ENCODE measurements around the gene KCND3.

KCND3 gene

GRCh38 chr1:111888740-111889376 lies 100.6 kb downstream of the KCND3 start:
- TF ChIP-seq ZFP3 (CRISPR knock-in tag; IDR thresholded peaks at IDR 0.05) (no peak), PPARA (CRISPR knock-in tag; IDR thresholded peaks at IDR 0.05; ENCODE audit: borderline replicate concordance) (no peak)
- no peak for ATAC-seq

- TF ChIP-seq GLIS3 (CRISPR knock-in tag; IDR thresholded peaks at IDR 0.05) (no peak), TCF4 (CRISPR knock-in tag; IDR thresholded peaks at IDR 0.05; ENCODE audit: borderline replicate concordance) (no peak), PATZ1 (CRISPR knock-in tag; IDR thresholded peaks at IDR 0.05; ENCODE audit: borderline replicate concordance) (no peak), ZNF70 (CRISPR knock-in tag; IDR thresholded peaks at IDR 0.05) (no peak), TSHZ2 (CRISPR knock-in tag; IDR thresholded peaks at IDR 0.05) (no peak), PPARA (CRISPR knock-in tag; IDR thresholded peaks at IDR 0.05; ENCODE audit: borderline replicate concordance) (no peak), ZNF8 (CRISPR knock-in tag; IDR thresholded peaks at IDR 0.05) (no peak)
- no peak for ATAC-seq
Observed at GRCh38 chr1:111887875-111888274, 101.6 kb downstream of the KCND3 start.

- no peak for TF ChIP-seq RARB (CRISPR knock-in tag; IDR thresholded peaks at IDR 0.05)
- no peak for TF ChIP-seq ZNF70 (CRISPR knock-in tag; IDR thresholded peaks at IDR 0.05)
- no peak for TF ChIP-seq SNAI2 (CRISPR knock-in tag; IDR thresholded peaks at IDR 0.05)
- TF ChIP-seq ZC3H10 (CRISPR knock-in tag; IDR thresholded peaks at IDR 0.05) = no peak
- TF ChIP-seq ESRRG (CRISPR knock-in tag; IDR thresholded peaks at IDR 0.05) = no peak
- no peak for TF ChIP-seq TSHZ2 (CRISPR knock-in tag; IDR thresholded peaks at IDR 0.05)
- TF ChIP-seq ZNF8 (CRISPR knock-in tag; IDR thresholded peaks at IDR 0.05) = no peak
- TF ChIP-seq CREB5 (CRISPR knock-in tag; IDR thresholded peaks at IDR 0.05; ENCODE audit: low read depth) = no peak
- TF ChIP-seq PPARA (CRISPR knock-in tag; IDR thresholded peaks at IDR 0.05; ENCODE audit: borderline replicate concordance) = no peak
- no peak for TF ChIP-seq TCF4 (CRISPR knock-in tag; IDR thresholded peaks at IDR 0.05; ENCODE audit: borderline replicate concordance)
- no peak for ATAC-seq
Observed at GRCh38 chr1:111887385-111887784, 102.1 kb downstream of the KCND3 start.

GRCh38 chr1:111886741-111887140 lies 102.7 kb downstream of the KCND3 start:
- no peak for ATAC-seq
- TF ChIP-seq TOX (CRISPR knock-in tag; IDR thresholded peaks at IDR 0.05; ENCODE audit: borderline replicate concordance) (no peak), TCF4 (CRISPR knock-in tag; IDR thresholded peaks at IDR 0.05; ENCODE audit: borderline replicate concordance) (no peak), CREB5 (CRISPR knock-in tag; IDR thresholded peaks at IDR 0.05; ENCODE audit: low read depth) (no peak), ARNTL (CRISPR knock-in tag; IDR thresholded peaks at IDR 0.05; ENCODE audit: borderline replicate concordance, low read depth) (no peak), CSRNP3 (CRISPR knock-in tag; IDR thresholded peaks at IDR 0.05) (no peak)

Measured in SK-N-SH treated with all-trans-retinoic acid at 6 μM for 48 hours (cell line).